ENCODE data around the gene FANK1.

- TF ChIP-seq CTCF (IDR thresholded peaks at IDR 0.05; ENCODE audit: low read length) = no peak
- TF ChIP-seq EZH2 (optimal IDR thresholded peaks at IDR 0.05; ENCODE audit: low read depth, low read length) = no peak
- no peak for TF ChIP-seq EZH2phosphoT487 (IDR thresholded peaks at IDR 0.05; ENCODE audit: low read length)
Measured at GRCh38 chr10:126057494-126057893, 161.1 kb downstream of the FANK1 start.

Measured in MM.1S (cell line).